PFSK-1 (cell line): ENCODE measurements around the gene DRAXIN.

Source experiments
- FOXP2 ChIP-seq: optimal IDR thresholded peaks from 2 replicates; pipeline ENCODE3; 2011; ENCODE audit warnings: borderline replicate concordance, control low read depth, inconsistent platforms; ENCODE audit not compliant: insufficient read depth; ENCODE audit errors: extremely low read length, extremely low read depth
- POLR2AphosphoS5 ChIP-seq: IDR thresholded peaks from 2 replicates; pipeline ENCODE4 v1.6.1; 2012; ENCODE audit warnings: low read depth, mild to moderate bottlenecking, control low read depth, low read length, moderate library complexity
- SIN3A ChIP-seq: IDR thresholded peaks from 2 replicates; pipeline ENCODE4 v1.6.1; 2012; ENCODE audit warnings: mild to moderate bottlenecking, low read length, moderate library complexity, borderline replicate concordance; ENCODE audit not compliant: insufficient read depth
- TAF1 ChIP-seq: IDR thresholded peaks from 2 replicates; pipeline ENCODE4 v1.6.1; 2012; ENCODE audit warnings: low read length, control low read depth, borderline replicate concordance; ENCODE audit not compliant: insufficient read depth
- TF ChIP-seq, protein P1 (sequence below), 2 experiments: IDR thresholded peaks; 2 replicates each; pipeline versions ENCODE4 v1.6.1 to v1.8.0; 2011 to 2012; ENCODE audit warnings: low read depth in 2 of 2, low read length in 2 of 2, control low read depth in 1 of 2, inconsistent platforms in 1 of 2, mild to moderate bottlenecking in 1 of 2, moderate library complexity in 1 of 2; ENCODE audit not compliant: insufficient read depth in 1 of 2

DRAXIN gene

DNA sequence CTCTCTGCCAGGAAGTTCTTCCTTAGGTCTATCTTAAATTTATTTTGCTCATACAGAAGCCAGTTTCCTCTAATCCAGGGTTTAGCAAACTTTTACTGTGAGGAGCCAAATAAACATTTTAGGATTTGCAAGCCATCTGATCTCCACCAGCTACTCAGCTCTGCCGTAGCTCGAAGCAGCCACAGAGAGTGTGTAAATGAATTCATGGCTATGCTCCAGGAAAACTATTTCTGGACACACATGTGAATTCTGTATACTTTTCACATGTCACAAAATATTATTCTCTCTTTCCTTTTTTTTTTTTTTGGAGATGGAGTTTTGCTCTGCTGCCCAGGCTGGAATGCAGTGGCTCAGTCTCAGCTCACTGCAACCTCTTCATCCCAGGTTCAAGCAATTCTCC is 31.0 kb downstream of the DRAXIN start:
- no peak for TF ChIP-seq SIN3A
- TF ChIP-seq POLR2AphosphoS5 = no peak
- TF ChIP-seq FOXP2 = no peak
- TF ChIP-seq, protein P1, sequence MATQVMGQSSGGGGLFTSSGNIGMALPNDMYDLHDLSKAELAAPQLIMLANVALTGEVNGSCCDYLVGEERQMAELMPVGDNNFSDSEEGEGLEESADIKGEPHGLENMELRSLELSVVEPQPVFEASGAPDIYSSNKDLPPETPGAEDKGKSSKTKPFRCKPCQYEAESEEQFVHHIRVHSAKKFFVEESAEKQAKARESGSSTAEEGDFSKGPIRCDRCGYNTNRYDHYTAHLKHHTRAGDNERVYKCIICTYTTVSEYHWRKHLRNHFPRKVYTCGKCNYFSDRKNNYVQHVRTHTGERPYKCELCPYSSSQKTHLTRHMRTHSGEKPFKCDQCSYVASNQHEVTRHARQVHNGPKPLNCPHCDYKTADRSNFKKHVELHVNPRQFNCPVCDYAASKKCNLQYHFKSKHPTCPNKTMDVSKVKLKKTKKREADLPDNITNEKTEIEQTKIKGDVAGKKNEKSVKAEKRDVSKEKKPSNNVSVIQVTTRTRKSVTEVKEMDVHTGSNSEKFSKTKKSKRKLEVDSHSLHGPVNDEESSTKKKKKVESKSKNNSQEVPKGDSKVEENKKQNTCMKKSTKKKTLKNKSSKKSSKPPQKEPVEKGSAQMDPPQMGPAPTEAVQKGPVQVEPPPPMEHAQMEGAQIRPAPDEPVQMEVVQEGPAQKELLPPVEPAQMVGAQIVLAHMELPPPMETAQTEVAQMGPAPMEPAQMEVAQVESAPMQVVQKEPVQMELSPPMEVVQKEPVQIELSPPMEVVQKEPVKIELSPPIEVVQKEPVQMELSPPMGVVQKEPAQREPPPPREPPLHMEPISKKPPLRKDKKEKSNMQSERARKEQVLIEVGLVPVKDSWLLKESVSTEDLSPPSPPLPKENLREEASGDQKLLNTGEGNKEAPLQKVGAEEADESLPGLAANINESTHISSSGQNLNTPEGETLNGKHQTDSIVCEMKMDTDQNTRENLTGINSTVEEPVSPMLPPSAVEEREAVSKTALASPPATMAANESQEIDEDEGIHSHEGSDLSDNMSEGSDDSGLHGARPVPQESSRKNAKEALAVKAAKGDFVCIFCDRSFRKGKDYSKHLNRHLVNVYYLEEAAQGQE (IDR thresholded peaks at IDR 0.05; ENCODE audit: insufficient read depth in 1 of 2, low read depth in 2 of 2, low read length in 2 of 2) = no peak
- TF ChIP-seq TAF1 = no peak

DNA sequence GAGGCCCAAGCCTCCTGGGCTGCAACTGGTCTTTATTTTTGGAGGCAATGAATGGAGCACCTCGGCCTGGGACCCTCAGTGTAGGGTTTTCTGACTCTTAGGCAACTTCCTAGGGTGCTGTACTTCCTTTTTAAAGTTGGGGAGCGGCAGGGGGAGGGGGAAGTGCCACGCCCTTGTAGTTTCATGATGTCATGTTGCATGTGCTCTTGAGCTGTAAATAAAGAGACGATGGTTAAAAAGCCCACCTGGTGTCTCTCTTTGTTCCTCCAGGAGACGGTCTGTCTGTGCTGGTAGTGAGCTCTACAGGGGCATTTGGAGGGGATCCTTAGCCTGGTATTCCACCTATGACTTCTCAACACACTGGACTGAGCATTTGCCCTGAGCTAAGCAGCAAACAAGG is 34.1 kb downstream of the DRAXIN start:
- TF ChIP-seq, protein P1 (IDR thresholded peaks at IDR 0.05; ENCODE audit: insufficient read depth in 1 of 2, low read depth in 2 of 2, low read length in 2 of 2) = no peak
- no peak for TF ChIP-seq SIN3A

DNA sequence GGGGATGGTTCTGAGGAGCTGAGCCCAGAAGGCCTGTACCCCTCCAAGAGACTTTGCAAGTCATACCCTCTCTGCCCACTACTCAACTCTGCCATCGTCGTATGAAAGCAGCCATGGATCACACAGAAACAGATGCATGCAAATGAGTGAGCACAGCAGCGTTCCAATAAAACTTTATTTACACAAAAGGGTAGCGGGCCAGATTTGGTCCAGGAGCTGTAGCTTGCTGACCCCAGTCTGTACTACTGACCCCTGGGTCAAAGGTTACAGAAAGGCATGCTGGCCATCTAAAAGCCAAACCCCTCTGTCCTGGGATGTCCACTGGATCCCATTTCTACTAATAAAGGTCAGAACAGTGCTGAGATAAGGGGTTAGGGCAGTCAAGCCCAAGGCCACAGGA is 35.6 kb downstream of the DRAXIN start:
- TF ChIP-seq SIN3A (no peak), POLR2AphosphoS5 (no peak), FOXP2 (no peak), TAF1 (no peak)
- TF ChIP-seq, protein P1 (IDR thresholded peaks at IDR 0.05; ENCODE audit: insufficient read depth in 1 of 2, low read depth in 2 of 2, low read length in 2 of 2) = no peak

DNA sequence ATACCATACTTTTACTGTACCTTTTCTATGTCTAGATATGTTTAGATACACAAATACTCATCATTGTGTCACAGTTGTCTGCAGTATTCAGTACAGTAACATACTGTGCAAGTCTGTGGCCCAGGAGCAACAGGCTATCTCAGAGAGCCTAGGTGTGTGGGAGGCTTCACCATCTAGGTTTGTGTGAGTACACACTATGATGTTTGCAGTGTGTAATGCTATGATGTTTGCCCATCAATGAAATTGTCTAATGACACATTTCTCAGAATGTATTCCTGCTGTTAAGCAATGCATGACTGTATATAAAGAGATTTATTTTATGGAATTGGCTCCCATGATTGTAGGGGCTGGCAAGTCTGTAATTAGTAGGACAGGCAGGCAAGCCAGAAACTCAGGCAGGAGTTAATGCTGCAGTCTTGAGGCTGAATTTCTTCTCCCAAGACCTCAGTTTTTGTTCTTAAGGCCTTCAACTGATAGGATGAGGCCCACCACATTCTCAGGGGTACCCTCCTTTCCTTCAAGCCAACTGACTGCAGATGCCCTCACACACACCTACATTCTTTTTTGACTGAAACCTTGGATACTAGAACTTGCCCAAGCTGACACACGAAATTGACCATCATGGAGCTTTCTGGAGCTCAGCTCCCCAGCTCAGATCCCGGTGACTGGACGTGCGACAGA is 36.8 kb downstream of the DRAXIN start:
- TF ChIP-seq FOXP2 = no peak
- TF ChIP-seq POLR2AphosphoS5 = no peak
- TF ChIP-seq, protein P1 (IDR thresholded peaks at IDR 0.05; ENCODE audit: insufficient read depth in 1 of 2, low read depth in 2 of 2, low read length in 2 of 2) = no peak
- TF ChIP-seq SIN3A = no peak

DNA sequence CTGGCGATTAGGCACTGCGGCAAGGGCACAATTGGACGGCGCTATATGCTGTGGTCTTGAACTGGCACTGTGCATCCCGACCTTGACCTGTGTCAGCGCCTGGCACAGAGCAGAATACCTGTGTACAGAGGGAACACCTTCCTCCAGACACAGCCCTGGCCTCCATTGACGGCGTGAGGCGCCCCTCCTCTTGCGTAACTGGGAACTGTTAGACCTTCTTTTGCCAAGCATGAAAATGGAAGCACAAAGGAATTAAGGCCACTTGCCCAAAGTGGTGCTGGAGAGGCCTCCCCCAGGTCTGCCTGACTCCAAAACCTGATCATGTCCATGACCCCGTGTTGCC is 37.6 kb downstream of the DRAXIN start:
- TF ChIP-seq, protein P1 (IDR thresholded peaks at IDR 0.05; ENCODE audit: insufficient read depth in 1 of 2, low read depth in 2 of 2, low read length in 2 of 2) = no peak
- TF ChIP-seq TAF1 (no peak), POLR2AphosphoS5 (no peak), FOXP2 (no peak), SIN3A (no peak)
